Gastroesophageal sphincter (tissue), 3 donors: ENCODE data around the gene DHRS4L2.

Experiments
- CTCF ChIP-seq, 4 experiments: fragments of 200-600 bp in 2 of 4; fragments of 450-650 bp in 2 of 4; sonication (generic) in 1 of 4; IDR thresholded peaks; one replicate each; pipeline ENCODE4 v1.5.1; 2017 to 2019; ENCODE audit warnings: antibody characterized with exemption in 4 of 4, mild to moderate bottlenecking in 2 of 4, moderate library complexity in 2 of 4
- POLR2AphosphoS5 ChIP-seq: sonication (generic); formaldehyde crosslinking; IDR thresholded peaks from one replicate; pipeline ENCODE4 v1.6.1; 2017; ENCODE audit warnings: antibody characterized with exemption

- TF ChIP-seq CTCF (IDR thresholded peaks at IDR 0.05) (no peak), POLR2AphosphoS5 (peak; percentile 43)
Observed at GRCh38 chr14:24032727-24033418, 44.1 kb downstream of the DHRS4L2 start.
